A549 (cell line): ENCODE results near the gene E4F1.

Experiments
- CBX2 ChIP-seq: fragments of 200-600 bp; sonication (generic); IDR thresholded peaks from 2 replicates; pipeline ENCODE4 v1.6.1; 2016; ENCODE audit warnings: low read depth, mild to moderate bottlenecking, borderline replicate concordance
- CHD2 ChIP-seq: fragments of 150-350 bp; IDR thresholded peaks from 2 replicates; pipeline ENCODE4 v1.6.1; 2014; ENCODE audit warnings: low read length; ENCODE audit not compliant: partially characterized antibody
- EP300 ChIP-seq, 2 experiments: fragments of >200 bp; sonication (Bioruptor Twin); formaldehyde crosslinking; IDR thresholded peaks; 2 replicates in 1 of 2; 3 replicates in 1 of 2; pipeline ENCODE4 v1.6.1; 2016 to 2017
- ESRRA ChIP-seq: fragments of 150-350 bp; IDR thresholded peaks from 2 replicates; pipeline ENCODE4 v1.6.1; 2014; ENCODE audit warnings: mild to moderate bottlenecking, low read length, borderline replicate concordance
- JUN ChIP-seq, 2 experiments: fragments of >200 bp; sonication (Bioruptor Twin); formaldehyde crosslinking; IDR thresholded peaks; 2 replicates in 1 of 2; 3 replicates in 1 of 2; pipeline ENCODE4 v1.6.1; 2016 to 2017
- JUNB ChIP-seq: fragments of >200 bp; sonication (Bioruptor Twin); formaldehyde crosslinking; IDR thresholded peaks from 2 replicates; pipeline ENCODE4 v1.6.1; 2016
- MAZ ChIP-seq: fragments of 150-350 bp; IDR thresholded peaks from 2 replicates; pipeline ENCODE4 v1.6.1; 2014; ENCODE audit warnings: antibody characterized with exemption, low read depth, low read length, borderline replicate concordance
- MYC ChIP-seq: IDR thresholded peaks from 2 replicates; pipeline ENCODE4 v1.6.1; 2012; ENCODE audit warnings: mild to moderate bottlenecking, inconsistent platforms, low read length, improper control_type of control experiment, borderline replicate concordance
- POLR2A ChIP-seq: IDR thresholded peaks from 2 replicates; pipeline ENCODE4 v1.6.1; 2012; ENCODE audit warnings: mild to moderate bottlenecking, low read length
- RNF2 ChIP-seq: fragments of 200-600 bp; sonication (generic); IDR thresholded peaks from 2 replicates; pipeline ENCODE4 v1.6.1; 2016; ENCODE audit warnings: low read depth, mild to moderate bottlenecking, antibody characterized with exemption, moderate library complexity, borderline replicate concordance
- ZFP36 ChIP-seq: fragments of 450-650 bp; IDR thresholded peaks from 2 replicates; pipeline ENCODE4 v1.6.1; 2014; ENCODE audit warnings: borderline replicate concordance; ENCODE audit not compliant: partially characterized antibody
- TF ChIP-seq, protein P1 (sequence below): fragments of >200 bp; sonication (Bioruptor Twin); formaldehyde crosslinking; IDR thresholded peaks from 3 replicates; pipeline ENCODE4 v1.5.1; 2016
- TF ChIP-seq, protein P2 (sequence below): fragments of 450-650 bp; IDR thresholded peaks from 2 replicates; pipeline ENCODE4 v1.6.1; 2014; ENCODE audit warnings: antibody characterized with exemption
- TF ChIP-seq, protein P3 (sequence below): fragments of >200 bp; sonication (Bioruptor Twin); formaldehyde crosslinking; IDR thresholded peaks from 3 replicates; pipeline ENCODE4 v1.6.1; 2016

DNA sequence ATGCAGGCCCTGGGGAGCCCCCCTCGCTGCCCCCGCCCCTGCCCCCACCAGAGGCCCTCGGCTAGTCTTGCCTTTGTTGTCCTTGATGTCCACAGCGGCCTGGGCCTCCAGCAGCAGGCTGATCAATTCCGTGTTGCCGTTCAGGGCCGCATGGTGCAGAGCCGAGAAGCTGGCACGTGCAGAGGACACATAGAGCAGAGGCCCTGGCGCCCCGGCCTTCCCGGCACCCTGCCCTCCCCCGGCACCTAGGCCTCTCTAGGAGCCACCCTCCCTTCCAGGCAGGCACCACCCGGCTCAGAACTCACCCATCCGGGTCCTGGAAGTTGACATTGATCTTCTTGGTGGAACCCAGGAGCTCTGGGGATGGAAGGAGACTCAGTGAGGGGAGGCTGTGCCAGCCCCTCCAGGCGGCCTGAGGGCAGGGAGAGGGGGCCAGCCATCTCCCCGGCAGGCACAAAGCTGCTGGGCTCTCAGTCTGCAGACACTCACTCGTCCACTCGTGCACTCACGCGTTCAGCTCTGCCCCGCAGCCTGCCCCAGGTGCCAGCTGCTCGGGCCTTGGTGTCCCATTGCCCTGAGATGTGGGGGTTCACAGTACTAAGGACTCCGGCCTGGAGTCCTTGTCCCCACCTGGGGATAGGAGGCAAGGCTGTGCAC is 33.3 kb upstream of the E4F1 start:
- TF ChIP-seq EP300 (IDR thresholded peaks at IDR 0.05) (no peak), JUNB (no peak), RNF2 (no peak), CBX2 (no peak), MAZ (no peak), POLR2A (no peak), CHD2 (no peak), ESRRA (no peak), MYC (no peak), JUN (IDR thresholded peaks at IDR 0.05) (no peak), ZFP36 (no peak)
- TF ChIP-seq, protein P1, sequence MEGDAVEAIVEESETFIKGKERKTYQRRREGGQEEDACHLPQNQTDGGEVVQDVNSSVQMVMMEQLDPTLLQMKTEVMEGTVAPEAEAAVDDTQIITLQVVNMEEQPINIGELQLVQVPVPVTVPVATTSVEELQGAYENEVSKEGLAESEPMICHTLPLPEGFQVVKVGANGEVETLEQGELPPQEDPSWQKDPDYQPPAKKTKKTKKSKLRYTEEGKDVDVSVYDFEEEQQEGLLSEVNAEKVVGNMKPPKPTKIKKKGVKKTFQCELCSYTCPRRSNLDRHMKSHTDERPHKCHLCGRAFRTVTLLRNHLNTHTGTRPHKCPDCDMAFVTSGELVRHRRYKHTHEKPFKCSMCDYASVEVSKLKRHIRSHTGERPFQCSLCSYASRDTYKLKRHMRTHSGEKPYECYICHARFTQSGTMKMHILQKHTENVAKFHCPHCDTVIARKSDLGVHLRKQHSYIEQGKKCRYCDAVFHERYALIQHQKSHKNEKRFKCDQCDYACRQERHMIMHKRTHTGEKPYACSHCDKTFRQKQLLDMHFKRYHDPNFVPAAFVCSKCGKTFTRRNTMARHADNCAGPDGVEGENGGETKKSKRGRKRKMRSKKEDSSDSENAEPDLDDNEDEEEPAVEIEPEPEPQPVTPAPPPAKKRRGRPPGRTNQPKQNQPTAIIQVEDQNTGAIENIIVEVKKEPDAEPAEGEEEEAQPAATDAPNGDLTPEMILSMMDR, result no peak
- TF ChIP-seq, protein P2, sequence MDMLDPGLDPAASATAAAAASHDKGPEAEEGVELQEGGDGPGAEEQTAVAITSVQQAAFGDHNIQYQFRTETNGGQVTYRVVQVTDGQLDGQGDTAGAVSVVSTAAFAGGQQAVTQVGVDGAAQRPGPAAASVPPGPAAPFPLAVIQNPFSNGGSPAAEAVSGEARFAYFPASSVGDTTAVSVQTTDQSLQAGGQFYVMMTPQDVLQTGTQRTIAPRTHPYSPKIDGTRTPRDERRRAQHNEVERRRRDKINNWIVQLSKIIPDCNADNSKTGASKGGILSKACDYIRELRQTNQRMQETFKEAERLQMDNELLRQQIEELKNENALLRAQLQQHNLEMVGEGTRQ, result no peak
- TF ChIP-seq, protein P3, sequence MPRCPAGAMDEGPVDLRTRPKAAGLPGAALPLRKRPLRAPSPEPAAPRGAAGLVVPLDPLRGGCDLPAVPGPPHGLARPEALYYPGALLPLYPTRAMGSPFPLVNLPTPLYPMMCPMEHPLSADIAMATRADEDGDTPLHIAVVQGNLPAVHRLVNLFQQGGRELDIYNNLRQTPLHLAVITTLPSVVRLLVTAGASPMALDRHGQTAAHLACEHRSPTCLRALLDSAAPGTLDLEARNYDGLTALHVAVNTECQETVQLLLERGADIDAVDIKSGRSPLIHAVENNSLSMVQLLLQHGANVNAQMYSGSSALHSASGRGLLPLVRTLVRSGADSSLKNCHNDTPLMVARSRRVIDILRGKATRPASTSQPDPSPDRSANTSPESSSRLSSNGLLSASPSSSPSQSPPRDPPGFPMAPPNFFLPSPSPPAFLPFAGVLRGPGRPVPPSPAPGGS, result no peak
